Gastrocnemius medialis (tissue), 4 donors: Measurements from ENCODE around the gene SPAG5.

Source experiments
- POLR2A ChIP-seq, 2 donors: fragments of 450-650 bp; IDR thresholded peaks; one replicate each; pipeline ENCODE4 v1.6.1; 2017; ENCODE audit warnings: antibody characterized with exemption in 2 of 2, mild to moderate bottlenecking in 2 of 2, moderate library complexity in 2 of 2
- TF ChIP-seq, protein P1 (sequence below), 5 experiments: fragments of 450-650 bp in 3 of 5; fragments of 200-600 bp in 2 of 5; sonication (generic) in 2 of 5; IDR thresholded peaks in 4 of 5; conservative IDR thresholded peaks in 1 of 5; 1 replicate in 4 of 5; 2 replicates in 1 of 5; pipeline ENCODE4 v1.5.1; 2016 to 2019; ENCODE audit warnings: antibody characterized with exemption in 5 of 5, mild to moderate bottlenecking in 3 of 5, moderate library complexity in 3 of 5

DNA sequence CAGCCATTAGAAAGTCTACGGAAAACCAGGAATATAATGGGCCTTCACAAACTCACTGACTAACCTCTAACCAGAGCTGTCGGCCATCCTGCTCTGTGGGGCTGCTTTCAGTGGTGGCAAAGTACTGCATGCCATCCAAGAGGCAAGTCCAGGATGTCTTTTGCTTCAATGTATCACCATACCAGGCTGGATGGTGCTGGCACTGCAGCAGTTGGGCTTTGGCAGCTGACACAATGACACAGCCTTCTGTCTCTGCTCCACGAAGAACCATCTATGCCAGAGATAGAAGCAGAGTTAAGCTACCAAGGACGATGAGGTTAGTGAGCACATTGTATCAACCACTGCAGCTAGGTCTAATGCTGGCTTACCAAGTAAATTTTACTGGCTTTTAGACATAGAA lies 24.9 kb upstream of the SPAG5 start:
- TF ChIP-seq, protein P1, sequence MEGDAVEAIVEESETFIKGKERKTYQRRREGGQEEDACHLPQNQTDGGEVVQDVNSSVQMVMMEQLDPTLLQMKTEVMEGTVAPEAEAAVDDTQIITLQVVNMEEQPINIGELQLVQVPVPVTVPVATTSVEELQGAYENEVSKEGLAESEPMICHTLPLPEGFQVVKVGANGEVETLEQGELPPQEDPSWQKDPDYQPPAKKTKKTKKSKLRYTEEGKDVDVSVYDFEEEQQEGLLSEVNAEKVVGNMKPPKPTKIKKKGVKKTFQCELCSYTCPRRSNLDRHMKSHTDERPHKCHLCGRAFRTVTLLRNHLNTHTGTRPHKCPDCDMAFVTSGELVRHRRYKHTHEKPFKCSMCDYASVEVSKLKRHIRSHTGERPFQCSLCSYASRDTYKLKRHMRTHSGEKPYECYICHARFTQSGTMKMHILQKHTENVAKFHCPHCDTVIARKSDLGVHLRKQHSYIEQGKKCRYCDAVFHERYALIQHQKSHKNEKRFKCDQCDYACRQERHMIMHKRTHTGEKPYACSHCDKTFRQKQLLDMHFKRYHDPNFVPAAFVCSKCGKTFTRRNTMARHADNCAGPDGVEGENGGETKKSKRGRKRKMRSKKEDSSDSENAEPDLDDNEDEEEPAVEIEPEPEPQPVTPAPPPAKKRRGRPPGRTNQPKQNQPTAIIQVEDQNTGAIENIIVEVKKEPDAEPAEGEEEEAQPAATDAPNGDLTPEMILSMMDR (IDR thresholded peaks at IDR 0.05 in 4 of 5, conservative IDR thresholded peaks at IDR 0.05 in 1 of 5), result no peak
- TF ChIP-seq POLR2A (IDR thresholded peaks at IDR 0.05), result no peak
